ENCODE results near the gene ZNF525. TPM values are rescaled to one million over a fixed set of nuclear protein-coding genes. Genes with fewer than 3 reads are reported as not detected.

The ZNF525 gene
- total and polyA plus RNA-seq, 9 of the 15 experiments (the other 6 are each of a cell fraction or from before 2014, with no cell fraction given), result 1.5 to 12.0 (median 6.7) TPM

DNA sequence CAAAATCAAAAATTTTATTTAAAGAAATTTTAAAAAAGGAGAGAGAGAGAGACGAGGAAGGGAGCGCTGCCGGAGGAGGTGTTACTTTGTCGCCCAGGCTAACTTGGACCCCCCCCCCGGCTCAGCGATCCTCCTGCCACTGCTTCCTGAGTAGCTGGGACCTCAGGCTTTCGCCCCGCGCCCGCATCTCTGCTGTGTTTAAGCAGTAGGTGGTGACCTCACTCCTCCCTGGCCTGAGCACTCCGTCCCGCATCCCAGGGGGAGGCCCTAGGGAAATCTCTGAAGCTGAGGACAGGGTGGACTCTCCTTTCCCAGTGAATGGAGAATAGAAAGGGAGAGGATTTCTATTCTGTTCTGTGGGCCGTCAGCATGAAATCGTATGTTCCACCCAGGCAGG is 32.4 kb upstream of the ZNF525 start:
- DNase-seq (ENCODE audit: extremely low read depth in 1 of 4, low spot score in 3 of 4), result peak in 1 of 4 experiments; percentile 4
- peak overlapping the region; percentile 97 for H3K4me2 ChIP-seq (ENCODE audit: insufficient read depth, low read length)
- H3K9me1 ChIP-seq (ENCODE audit: control insufficient read depth, insufficient read depth, low read length), result no peaks in the 10 kb centered on the region
- peak; percentile 15 for FAIRE-seq
- no peak overlapping the region for H3K9ac ChIP-seq (ENCODE audit: insufficient read depth in 1 of 2, low read depth in 2 of 2, low read length in 2 of 2)
- H3K9me3 ChIP-seq (replicated peaks; ENCODE audit: control insufficient read depth, insufficient read depth, low read depth, low read length), result no peaks in the 10 kb centered on the region; the same call in 1 of the 2 replicates
- H3K36me3 ChIP-seq (ENCODE audit: control insufficient read depth, insufficient read depth, low read length), result peaks cover 4% of the 10 kb centered on the region; the same call in 2 of the 3 replicates
- WGBS (ENCODE audit: insufficient coverage, low coverage, missing lambda C conversion rate), result 68% methylated on average over 8 of the region's 14 CpGs
- H2AFZ ChIP-seq (ENCODE audit: low read depth, low read length), result peak overlapping the region; percentile 66
- intact Hi-C loops (cut with micrococcal nuclease), result no loop called here
- TF ChIP-seq ZNF583 (CRISPR knock-in tag; IDR thresholded peaks at IDR 0.05), result no peak
- TF ChIP-seq, protein P1, sequence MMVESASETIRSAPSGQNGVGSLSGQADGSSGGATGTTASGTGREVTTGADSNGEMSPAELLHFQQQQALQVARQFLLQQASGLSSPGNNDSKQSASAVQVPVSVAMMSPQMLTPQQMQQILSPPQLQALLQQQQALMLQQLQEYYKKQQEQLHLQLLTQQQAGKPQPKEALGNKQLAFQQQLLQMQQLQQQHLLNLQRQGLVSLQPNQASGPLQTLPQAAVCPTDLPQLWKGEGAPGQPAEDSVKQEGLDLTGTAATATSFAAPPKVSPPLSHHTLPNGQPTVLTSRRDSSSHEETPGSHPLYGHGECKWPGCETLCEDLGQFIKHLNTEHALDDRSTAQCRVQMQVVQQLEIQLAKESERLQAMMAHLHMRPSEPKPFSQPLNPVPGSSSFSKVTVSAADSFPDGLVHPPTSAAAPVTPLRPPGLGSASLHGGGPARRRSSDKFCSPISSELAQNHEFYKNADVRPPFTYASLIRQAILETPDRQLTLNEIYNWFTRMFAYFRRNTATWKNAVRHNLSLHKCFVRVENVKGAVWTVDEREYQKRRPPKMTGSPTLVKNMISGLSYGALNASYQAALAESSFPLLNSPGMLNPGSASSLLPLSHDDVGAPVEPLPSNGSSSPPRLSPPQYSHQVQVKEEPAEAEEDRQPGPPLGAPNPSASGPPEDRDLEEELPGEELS (CRISPR knock-in tag; IDR thresholded peaks at IDR 0.05; ENCODE audit: borderline replicate concordance), result no peak
- TF ChIP-seq LEF1 (IDR thresholded peaks at IDR 0.05), result no peak
- no peak for TF ChIP-seq ZNF232 (CRISPR knock-in tag; IDR thresholded peaks at IDR 0.05)
- TF ChIP-seq ZNF507 (tag; conservative IDR thresholded peaks at IDR 0.05), result no peak
- TF ChIP-seq HDAC6 (IDR thresholded peaks at IDR 0.05; ENCODE audit: low read depth, low read length), result no peak
- no peak for TF ChIP-seq CXXC5 (CRISPR knock-in tag; IDR thresholded peaks at IDR 0.05)
- TF ChIP-seq, protein P2, sequence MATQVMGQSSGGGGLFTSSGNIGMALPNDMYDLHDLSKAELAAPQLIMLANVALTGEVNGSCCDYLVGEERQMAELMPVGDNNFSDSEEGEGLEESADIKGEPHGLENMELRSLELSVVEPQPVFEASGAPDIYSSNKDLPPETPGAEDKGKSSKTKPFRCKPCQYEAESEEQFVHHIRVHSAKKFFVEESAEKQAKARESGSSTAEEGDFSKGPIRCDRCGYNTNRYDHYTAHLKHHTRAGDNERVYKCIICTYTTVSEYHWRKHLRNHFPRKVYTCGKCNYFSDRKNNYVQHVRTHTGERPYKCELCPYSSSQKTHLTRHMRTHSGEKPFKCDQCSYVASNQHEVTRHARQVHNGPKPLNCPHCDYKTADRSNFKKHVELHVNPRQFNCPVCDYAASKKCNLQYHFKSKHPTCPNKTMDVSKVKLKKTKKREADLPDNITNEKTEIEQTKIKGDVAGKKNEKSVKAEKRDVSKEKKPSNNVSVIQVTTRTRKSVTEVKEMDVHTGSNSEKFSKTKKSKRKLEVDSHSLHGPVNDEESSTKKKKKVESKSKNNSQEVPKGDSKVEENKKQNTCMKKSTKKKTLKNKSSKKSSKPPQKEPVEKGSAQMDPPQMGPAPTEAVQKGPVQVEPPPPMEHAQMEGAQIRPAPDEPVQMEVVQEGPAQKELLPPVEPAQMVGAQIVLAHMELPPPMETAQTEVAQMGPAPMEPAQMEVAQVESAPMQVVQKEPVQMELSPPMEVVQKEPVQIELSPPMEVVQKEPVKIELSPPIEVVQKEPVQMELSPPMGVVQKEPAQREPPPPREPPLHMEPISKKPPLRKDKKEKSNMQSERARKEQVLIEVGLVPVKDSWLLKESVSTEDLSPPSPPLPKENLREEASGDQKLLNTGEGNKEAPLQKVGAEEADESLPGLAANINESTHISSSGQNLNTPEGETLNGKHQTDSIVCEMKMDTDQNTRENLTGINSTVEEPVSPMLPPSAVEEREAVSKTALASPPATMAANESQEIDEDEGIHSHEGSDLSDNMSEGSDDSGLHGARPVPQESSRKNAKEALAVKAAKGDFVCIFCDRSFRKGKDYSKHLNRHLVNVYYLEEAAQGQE (IDR thresholded peaks at IDR 0.05; ENCODE audit: borderline replicate concordance), result no peak
- TF ChIP-seq, protein P2 (CRISPR knock-in tag; IDR thresholded peaks at IDR 0.05; ENCODE audit: low read depth), result no peak
- TF ChIP-seq GATAD2A (IDR thresholded peaks at IDR 0.05), result no peak
- no peak for TF ChIP-seq RBM14 (IDR thresholded peaks at IDR 0.05; ENCODE audit: borderline replicate concordance, insufficient read depth, low read depth, low read length)
- TF ChIP-seq CEBPB (tag; IDR thresholded peaks at IDR 0.05), result no peak
- no TSS peak for BruUV-seq (replicated peaks)
- H4K20me1 ChIP-seq (replicated peaks; ENCODE audit: control insufficient read depth, insufficient read depth, low read length), result no peaks in the 10 kb centered on the region
- ChIA-PET POLR2A (no interaction called here), CTCF (ENCODE audit: low intra/inter-chr PET ratio) (interaction anchor here (0.7 kb wide), 1 partner anchor 56 kb away, joined by 3 read pairs; no protein-coding TSS in a partner anchor)
- no peaks in the 10 kb centered on the region for H3K27me3 ChIP-seq (ENCODE audit: control insufficient read depth in 2 of 2, insufficient read depth in 2 of 2, low read length in 2 of 2)
- peaks cover 15% of the 10 kb centered on the region for H3K79me2 ChIP-seq (ENCODE audit: control insufficient read depth, insufficient read depth, low read length)
- ATAC-seq, result no peak
- H3K4me3 ChIP-seq, result peak overlapping the region; percentile 97
- H3K27ac ChIP-seq (ENCODE audit: extremely low read depth, low read depth, low read length), result no peak overlapping the region
- in situ Hi-C loops (cut with MboI), result no loop called here
- H3K4me1 ChIP-seq (replicated peaks in 1 of 2; ENCODE audit: control insufficient read depth in 2 of 2, insufficient read depth in 2 of 2, low read length in 2 of 2), result peaks cover 0 to 11% of the 10 kb centered on the region in 2 experiments; a peak in 2 of 5 replicates

Measured in K562 (cell line).